Measurements from ENCODE around the gene LAMTOR1.

DNA sequence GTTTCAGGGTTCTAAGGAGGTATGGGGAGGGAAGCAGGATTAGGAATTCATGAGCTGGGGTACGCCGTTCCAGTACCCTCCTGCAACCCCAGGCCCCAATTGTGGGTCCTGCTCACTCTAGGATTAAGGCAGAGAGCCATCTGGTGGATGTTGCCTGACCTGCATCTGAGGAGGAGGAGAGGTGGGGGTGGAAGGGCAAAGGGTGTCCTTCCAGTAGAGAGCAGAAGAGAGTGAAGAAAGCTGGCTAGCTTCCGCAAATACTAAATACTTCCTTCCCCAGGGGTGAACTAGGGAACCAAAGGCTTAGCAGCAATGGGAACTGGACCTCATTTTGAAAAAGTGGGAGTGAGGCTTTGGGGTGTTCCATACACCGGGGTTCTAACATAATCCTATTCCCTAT is 11.8 kb downstream of the LAMTOR1 start:
- peak; percentile 1; the same call in 1 of the 2 replicates for TF ChIP-seq ATF3 (IDR thresholded peaks at IDR 0.05; ENCODE audit: borderline replicate concordance, extremely low read depth, low read depth, low read length)
- no peak for TF ChIP-seq TCF12 (IDR thresholded peaks at IDR 0.05; ENCODE audit: low read depth, low read length)
- no peak for TF ChIP-seq SPI1 (IDR thresholded peaks at IDR 0.05; ENCODE audit: borderline replicate concordance, insufficient read depth, low read depth, low read length)
- TF ChIP-seq NR2C2 (IDR thresholded peaks at IDR 0.05; ENCODE audit: borderline replicate concordance, control insufficient read depth, insufficient read length, low read depth) = no peak
- TF ChIP-seq STAT1 (conservative IDR thresholded peaks at IDR 0.05) = no peak
- 0 out of 2 replicates have a peak, but pooled peaks have one; percentile 38 for TF ChIP-seq FOXM1 (IDR thresholded peaks at IDR 0.05; ENCODE audit: low read depth, low read length)
- peak; percentile 84 to 91 (median 89) for TF ChIP-seq CTCF (IDR thresholded peaks at IDR 0.05 in 2 of 3, conservative IDR thresholded peaks at IDR 0.05 in 1 of 3; ENCODE audit: control insufficient read depth in 2 of 3, extremely low read depth in 1 of 3, insufficient read depth in 1 of 3, low read depth in 3 of 3, low read length in 3 of 3)
- no peak for TF ChIP-seq EZH2 (IDR thresholded peaks at IDR 0.05; ENCODE audit: borderline replicate concordance, control insufficient read depth, low read depth, low read length)
